ENCODE measurements around the gene ICE1. TPM values are rescaled to one million over a fixed set of nuclear protein-coding genes. Genes with fewer than 3 reads are reported as not detected.

Gene ICE1
- polyA plus RNA-seq, 2 of the 4 experiments (the other 2 are of a cell fraction) = 16.3 to 33.1 TPM

DNA sequence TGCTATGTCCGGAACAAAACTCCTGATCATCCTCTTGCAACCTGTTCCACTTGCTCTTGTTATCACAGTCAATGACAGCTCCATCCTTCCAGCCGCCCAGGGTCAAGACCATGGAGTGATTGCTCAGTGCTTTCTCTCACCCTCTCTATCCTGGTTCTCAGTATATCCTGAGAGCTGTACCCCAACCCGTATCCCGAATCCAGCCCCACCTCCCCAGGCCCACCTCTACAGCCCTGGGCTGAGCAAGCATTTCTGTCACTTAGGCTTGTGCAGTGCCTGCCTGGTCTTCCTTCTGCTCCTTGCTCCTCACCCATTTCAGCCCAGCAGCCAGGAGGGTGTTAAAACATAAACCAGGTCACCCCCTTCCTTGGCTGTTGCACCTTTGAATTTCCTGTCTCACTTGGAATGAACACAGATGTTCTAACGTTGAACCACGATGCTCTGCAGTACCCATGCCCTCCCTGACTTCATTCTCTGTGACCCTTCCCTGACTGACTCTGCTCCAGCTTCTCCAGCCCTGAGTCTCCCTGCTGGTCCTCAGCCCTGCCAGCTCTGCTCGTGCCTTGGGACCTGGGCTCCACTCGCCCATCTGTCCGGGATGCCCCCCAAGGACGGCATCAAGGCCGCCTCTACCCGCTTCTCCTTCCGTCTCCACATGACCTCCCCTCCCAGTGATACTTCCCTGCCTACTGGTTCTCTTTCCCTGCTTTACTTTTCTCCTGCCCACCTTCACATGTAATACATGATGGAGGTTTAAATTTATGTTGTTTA is 110.0 kb downstream of the ICE1 start:
- CTCF ChIA-PET = interaction anchor here (0.5 kb wide), 1 partner anchor 390 kb away, joined by 3 read pairs; no protein-coding TSS in a partner anchor
- POLR2A ChIA-PET = no interaction called here
- TF ChIP-seq KDM5A (IDR thresholded peaks at IDR 0.05) (no peak), FOXS1 (CRISPR knock-in tag; IDR thresholded peaks at IDR 0.05) (no peak), PBX3 (IDR thresholded peaks at IDR 0.05) (no peak), HOXB13 (CRISPR knock-in tag; IDR thresholded peaks at IDR 0.05; ENCODE audit: low read depth) (no peak), KDM1A (IDR thresholded peaks at IDR 0.05; ENCODE audit: low read depth) (no peak), ATOH8 (CRISPR knock-in tag; IDR thresholded peaks at IDR 0.05; ENCODE audit: low read depth) (no peak)
- TF ChIP-seq, protein P1, sequence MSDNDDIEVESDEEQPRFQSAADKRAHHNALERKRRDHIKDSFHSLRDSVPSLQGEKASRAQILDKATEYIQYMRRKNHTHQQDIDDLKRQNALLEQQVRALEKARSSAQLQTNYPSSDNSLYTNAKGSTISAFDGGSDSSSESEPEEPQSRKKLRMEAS (IDR thresholded peaks at IDR 0.05) = no peak
- no peak for DNase-seq (ENCODE audit: low read depth in 1 of 2, low spot score in 1 of 2)
- H3K4me1 ChIP-seq = no peaks in the 10 kb centered on the region
- no peak overlapping the region for H3K27ac ChIP-seq
- H3K4me3 ChIP-seq = no peak overlapping the region
- peaks cover 3% of the 10 kb centered on the region; the same call in 1 of the 3 replicates for H3K9me3 ChIP-seq
- FAIRE-seq = no peak
- peak in 1 of 2 experiments; percentile 34; a peak in 1 of 6 replicates for ATAC-seq
- WGBS (ENCODE audit: missing lambda C conversion rate) = 10% methylated on average over 13 of the region's 13 CpGs
- H3K4me2 ChIP-seq = no peak overlapping the region

GRCh38 chr5:5533927-5534326 is 111.5 kb downstream of the ICE1 start:
- ATAC-seq (no peak), FAIRE-seq (no peak), DNase-seq (ENCODE audit: low read depth in 1 of 2, low spot score in 1 of 2) (no peak)
- no peak overlapping the region for H3K27ac ChIP-seq
- POLR2A ChIA-PET = no interaction called here
- no peak overlapping the region for H3K4me2 ChIP-seq
- TF ChIP-seq USF2 (IDR thresholded peaks at IDR 0.05) = no peak
- TF ChIP-seq EHF (CRISPR knock-in tag; IDR thresholded peaks at IDR 0.05) = no peak
- TF ChIP-seq TP53 (CRISPR knock-in tag; IDR thresholded peaks at IDR 0.05) = no peak
- no peak for TF ChIP-seq FOSB (CRISPR knock-in tag; IDR thresholded peaks at IDR 0.05)
- TF ChIP-seq JUNB (IDR thresholded peaks at IDR 0.05) = no peak
- TF ChIP-seq ELK1 (IDR thresholded peaks at IDR 0.05; ENCODE audit: low read depth, low read length) = no peak
- TF ChIP-seq RAD21 (conservative IDR thresholded peaks at IDR 0.05 in 1 of 2, IDR thresholded peaks at IDR 0.05 in 1 of 2) = no peak
- TF ChIP-seq FOXS1 (CRISPR knock-in tag; IDR thresholded peaks at IDR 0.05) = no peak
- TF ChIP-seq MAZ (IDR thresholded peaks at IDR 0.05; ENCODE audit: borderline replicate concordance, low read depth, low read length) = no peak
- no peak for TF ChIP-seq ESRRA (IDR thresholded peaks at IDR 0.05; ENCODE audit: borderline replicate concordance, low read length)
- TF ChIP-seq NFE2L2 (conservative IDR thresholded peaks at IDR 0.05; ENCODE audit: low read length) = no peak
- no peak for TF ChIP-seq RFX5 (IDR thresholded peaks at IDR 0.05)
- TF ChIP-seq ZC3H11A (IDR thresholded peaks at IDR 0.05) = no peak
- no peak for TF ChIP-seq KDM5A (IDR thresholded peaks at IDR 0.05)
- no peak for TF ChIP-seq JUN (IDR thresholded peaks at IDR 0.05)
- no peak overlapping the region for H3K4me3 ChIP-seq
- H3K9me3 ChIP-seq = peaks cover 2% of the 10 kb centered on the region; the same call in 1 of the 3 replicates
- H3K4me1 ChIP-seq = no peaks in the 10 kb centered on the region
- CTCF ChIA-PET = interaction anchor here (0.5 to 1.7 kb wide), 2 partner anchors 37 to 665 kb away, joined by 3 to 4 read pairs; no protein-coding TSS in a partner anchor
- 33% methylated on average over 6 of the region's 9 CpGs for WGBS (ENCODE audit: missing lambda C conversion rate)

Data from A549 (cell line).